ENCODE results near the gene RRP8.

DNA sequence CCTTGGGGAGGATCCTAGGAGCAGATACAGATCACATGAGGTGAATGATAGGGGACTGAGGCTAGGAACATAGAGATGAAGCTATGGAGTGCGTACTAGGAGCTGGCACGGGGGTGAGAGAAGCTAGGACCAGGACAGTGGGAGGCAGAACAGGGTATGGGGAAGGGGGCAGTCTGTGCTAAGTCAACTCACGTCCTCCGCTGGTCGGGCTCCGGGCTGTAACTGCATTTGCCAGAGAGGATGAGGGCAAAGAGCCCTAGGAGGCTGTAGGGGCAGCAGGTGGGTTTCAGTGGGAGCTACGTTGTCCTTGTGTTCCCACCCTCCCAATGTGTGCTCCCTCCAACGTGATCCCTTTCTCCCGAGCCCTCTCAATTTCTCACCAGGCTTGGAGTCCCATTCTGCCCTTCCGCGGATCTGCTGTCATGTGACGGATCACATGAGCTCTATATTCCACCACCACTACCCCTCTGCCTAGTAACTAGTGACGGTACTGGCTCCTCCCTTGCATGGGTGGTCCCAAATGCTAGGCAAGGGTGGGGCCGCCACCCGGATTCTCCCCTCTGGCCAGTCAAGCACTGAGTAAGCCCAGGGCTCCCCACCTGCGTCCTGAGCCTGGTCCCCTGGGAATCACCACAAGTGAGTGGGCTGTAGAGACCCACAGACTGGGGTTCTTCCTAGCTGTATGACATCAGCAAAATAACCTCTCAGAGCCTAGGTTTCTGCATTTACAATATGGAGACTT, 15.8 kb upstream of the RRP8 start, which contains the start of gene TPP1:
- TF ChIP-seq, protein P1, sequence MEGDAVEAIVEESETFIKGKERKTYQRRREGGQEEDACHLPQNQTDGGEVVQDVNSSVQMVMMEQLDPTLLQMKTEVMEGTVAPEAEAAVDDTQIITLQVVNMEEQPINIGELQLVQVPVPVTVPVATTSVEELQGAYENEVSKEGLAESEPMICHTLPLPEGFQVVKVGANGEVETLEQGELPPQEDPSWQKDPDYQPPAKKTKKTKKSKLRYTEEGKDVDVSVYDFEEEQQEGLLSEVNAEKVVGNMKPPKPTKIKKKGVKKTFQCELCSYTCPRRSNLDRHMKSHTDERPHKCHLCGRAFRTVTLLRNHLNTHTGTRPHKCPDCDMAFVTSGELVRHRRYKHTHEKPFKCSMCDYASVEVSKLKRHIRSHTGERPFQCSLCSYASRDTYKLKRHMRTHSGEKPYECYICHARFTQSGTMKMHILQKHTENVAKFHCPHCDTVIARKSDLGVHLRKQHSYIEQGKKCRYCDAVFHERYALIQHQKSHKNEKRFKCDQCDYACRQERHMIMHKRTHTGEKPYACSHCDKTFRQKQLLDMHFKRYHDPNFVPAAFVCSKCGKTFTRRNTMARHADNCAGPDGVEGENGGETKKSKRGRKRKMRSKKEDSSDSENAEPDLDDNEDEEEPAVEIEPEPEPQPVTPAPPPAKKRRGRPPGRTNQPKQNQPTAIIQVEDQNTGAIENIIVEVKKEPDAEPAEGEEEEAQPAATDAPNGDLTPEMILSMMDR (IDR thresholded peaks at IDR 0.05), result no peak
- TF ChIP-seq POLR2A (IDR thresholded peaks at IDR 0.05), result peak in 1 of 2 donors; percentile 90
